Measurements from ENCODE around the gene TRIM7. TPM values are rescaled to one million over a fixed set of nuclear protein-coding genes. Genes with fewer than 3 reads are reported as not detected.

Gene TRIM7
- total and polyA plus RNA-seq, 9 of the 15 experiments (the other 6 are each of a cell fraction or from before 2014, with no cell fraction given), result 2.6 to 14.9 (median 8.9) TPM

DNA sequence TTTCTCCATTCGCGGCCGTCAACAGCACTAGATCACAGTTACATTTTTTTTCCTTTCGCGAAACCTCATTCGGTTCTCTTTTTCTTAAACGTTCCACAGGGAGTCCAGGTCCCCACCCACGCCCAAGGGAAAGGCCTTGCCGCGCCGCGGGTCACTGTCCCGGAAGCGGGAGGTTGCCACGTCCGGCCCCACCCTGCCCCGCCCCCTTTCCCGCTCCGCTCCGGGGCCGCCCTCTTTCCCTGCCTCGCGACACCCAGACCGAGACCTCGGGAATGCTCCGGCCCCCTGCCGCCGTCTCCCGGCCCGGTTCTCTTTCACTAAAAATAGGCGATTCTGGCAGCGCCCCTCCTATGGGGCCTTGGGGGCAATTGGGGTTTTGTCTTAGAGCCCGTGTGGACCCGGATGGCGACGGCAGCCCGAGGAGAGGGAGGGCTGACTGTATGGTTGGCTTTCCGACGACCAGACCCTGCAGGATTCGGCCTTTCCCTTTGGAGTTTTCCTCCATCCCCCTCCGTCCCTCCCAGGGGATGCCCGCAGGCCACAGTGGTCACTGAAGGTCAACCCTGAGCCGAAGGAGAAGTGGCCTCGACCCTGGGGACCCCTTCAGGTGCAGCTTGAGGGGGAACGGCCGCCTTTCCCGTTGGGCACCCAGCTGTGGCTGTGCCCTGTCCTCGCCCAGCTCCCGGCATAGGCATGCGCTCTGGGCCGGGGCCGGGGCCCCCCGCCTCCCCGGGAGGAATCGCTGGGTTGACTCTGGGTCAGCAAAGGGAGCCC, 41.5 kb upstream of the TRIM7 start (continued):
- TF ChIP-seq RBBP5 (IDR thresholded peaks at IDR 0.05; ENCODE audit: borderline replicate concordance, insufficient read depth, low read length, poor library complexity, severe bottlenecking), result peak; percentile 80
- peak; percentile 25 for TF ChIP-seq GABPB1 (CRISPR knock-in tag; IDR thresholded peaks at IDR 0.05)
- peak; percentile 97 for TF ChIP-seq EGR1 (conservative IDR thresholded peaks at IDR 0.05)
- no peak for TF ChIP-seq ZNF512 (tag; IDR thresholded peaks at IDR 0.05)
- no peak for TF ChIP-seq NELFE (IDR thresholded peaks at IDR 0.05; ENCODE audit: insufficient read depth, insufficient read length)
- TF ChIP-seq GABPA (tag; conservative IDR thresholded peaks at IDR 0.05; ENCODE audit: low read depth), result peak; percentile 92
- TF ChIP-seq, protein P1, sequence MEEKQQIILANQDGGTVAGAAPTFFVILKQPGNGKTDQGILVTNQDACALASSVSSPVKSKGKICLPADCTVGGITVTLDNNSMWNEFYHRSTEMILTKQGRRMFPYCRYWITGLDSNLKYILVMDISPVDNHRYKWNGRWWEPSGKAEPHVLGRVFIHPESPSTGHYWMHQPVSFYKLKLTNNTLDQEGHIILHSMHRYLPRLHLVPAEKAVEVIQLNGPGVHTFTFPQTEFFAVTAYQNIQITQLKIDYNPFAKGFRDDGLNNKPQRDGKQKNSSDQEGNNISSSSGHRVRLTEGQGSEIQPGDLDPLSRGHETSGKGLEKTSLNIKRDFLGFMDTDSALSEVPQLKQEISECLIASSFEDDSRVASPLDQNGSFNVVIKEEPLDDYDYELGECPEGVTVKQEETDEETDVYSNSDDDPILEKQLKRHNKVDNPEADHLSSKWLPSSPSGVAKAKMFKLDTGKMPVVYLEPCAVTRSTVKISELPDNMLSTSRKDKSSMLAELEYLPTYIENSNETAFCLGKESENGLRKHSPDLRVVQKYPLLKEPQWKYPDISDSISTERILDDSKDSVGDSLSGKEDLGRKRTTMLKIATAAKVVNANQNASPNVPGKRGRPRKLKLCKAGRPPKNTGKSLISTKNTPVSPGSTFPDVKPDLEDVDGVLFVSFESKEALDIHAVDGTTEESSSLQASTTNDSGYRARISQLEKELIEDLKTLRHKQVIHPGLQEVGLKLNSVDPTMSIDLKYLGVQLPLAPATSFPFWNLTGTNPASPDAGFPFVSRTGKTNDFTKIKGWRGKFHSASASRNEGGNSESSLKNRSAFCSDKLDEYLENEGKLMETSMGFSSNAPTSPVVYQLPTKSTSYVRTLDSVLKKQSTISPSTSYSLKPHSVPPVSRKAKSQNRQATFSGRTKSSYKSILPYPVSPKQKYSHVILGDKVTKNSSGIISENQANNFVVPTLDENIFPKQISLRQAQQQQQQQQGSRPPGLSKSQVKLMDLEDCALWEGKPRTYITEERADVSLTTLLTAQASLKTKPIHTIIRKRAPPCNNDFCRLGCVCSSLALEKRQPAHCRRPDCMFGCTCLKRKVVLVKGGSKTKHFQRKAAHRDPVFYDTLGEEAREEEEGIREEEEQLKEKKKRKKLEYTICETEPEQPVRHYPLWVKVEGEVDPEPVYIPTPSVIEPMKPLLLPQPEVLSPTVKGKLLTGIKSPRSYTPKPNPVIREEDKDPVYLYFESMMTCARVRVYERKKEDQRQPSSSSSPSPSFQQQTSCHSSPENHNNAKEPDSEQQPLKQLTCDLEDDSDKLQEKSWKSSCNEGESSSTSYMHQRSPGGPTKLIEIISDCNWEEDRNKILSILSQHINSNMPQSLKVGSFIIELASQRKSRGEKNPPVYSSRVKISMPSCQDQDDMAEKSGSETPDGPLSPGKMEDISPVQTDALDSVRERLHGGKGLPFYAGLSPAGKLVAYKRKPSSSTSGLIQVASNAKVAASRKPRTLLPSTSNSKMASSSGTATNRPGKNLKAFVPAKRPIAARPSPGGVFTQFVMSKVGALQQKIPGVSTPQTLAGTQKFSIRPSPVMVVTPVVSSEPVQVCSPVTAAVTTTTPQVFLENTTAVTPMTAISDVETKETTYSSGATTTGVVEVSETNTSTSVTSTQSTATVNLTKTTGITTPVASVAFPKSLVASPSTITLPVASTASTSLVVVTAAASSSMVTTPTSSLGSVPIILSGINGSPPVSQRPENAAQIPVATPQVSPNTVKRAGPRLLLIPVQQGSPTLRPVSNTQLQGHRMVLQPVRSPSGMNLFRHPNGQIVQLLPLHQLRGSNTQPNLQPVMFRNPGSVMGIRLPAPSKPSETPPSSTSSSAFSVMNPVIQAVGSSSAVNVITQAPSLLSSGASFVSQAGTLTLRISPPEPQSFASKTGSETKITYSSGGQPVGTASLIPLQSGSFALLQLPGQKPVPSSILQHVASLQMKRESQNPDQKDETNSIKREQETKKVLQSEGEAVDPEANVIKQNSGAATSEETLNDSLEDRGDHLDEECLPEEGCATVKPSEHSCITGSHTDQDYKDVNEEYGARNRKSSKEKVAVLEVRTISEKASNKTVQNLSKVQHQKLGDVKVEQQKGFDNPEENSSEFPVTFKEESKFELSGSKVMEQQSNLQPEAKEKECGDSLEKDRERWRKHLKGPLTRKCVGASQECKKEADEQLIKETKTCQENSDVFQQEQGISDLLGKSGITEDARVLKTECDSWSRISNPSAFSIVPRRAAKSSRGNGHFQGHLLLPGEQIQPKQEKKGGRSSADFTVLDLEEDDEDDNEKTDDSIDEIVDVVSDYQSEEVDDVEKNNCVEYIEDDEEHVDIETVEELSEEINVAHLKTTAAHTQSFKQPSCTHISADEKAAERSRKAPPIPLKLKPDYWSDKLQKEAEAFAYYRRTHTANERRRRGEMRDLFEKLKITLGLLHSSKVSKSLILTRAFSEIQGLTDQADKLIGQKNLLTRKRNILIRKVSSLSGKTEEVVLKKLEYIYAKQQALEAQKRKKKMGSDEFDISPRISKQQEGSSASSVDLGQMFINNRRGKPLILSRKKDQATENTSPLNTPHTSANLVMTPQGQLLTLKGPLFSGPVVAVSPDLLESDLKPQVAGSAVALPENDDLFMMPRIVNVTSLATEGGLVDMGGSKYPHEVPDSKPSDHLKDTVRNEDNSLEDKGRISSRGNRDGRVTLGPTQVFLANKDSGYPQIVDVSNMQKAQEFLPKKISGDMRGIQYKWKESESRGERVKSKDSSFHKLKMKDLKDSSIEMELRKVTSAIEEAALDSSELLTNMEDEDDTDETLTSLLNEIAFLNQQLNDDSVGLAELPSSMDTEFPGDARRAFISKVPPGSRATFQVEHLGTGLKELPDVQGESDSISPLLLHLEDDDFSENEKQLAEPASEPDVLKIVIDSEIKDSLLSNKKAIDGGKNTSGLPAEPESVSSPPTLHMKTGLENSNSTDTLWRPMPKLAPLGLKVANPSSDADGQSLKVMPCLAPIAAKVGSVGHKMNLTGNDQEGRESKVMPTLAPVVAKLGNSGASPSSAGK (IDR thresholded peaks at IDR 0.05), result peak; percentile 53
- peak in 1 of 2 experiments; percentile 66; a peak in 2 of 4 replicates for TF ChIP-seq MLLT1 (IDR thresholded peaks at IDR 0.05)
- TF ChIP-seq SAFB (IDR thresholded peaks at IDR 0.05; ENCODE audit: borderline replicate concordance, low read depth, low read length), result 0 out of 2 replicates have a peak, but pooled peaks have one; percentile 16
- peak; percentile 70 for TF ChIP-seq SMAD1 (IDR thresholded peaks at IDR 0.05; ENCODE audit: low read depth, low read length, partially characterized antibody)
- no peak for TF ChIP-seq RAD21 (CRISPR knock-in tag; conservative IDR thresholded peaks at IDR 0.05 in 1 of 2, IDR thresholded peaks at IDR 0.05 in 1 of 2)
